Fibroblast of the aortic adventitia (primary cell): ENCODE measurements around the gene TXNDC11. TPM values are rescaled to one million over a fixed set of nuclear protein-coding genes. Genes with fewer than 3 reads are reported as not detected.

Source experiments
- DNase-seq: peaks from one replicate; pipeline ENCODE4 v3.0.0-alpha.2; 2010; ENCODE audit warnings: low read depth
- H3K4me3 ChIP-seq: 2 replicates; pipeline ENCODE4 v1.5.1; 2011; ENCODE audit warnings: low read depth, mild to moderate bottlenecking, control low read depth, low read length, moderate library complexity
- CTCF ChIP-seq: IDR thresholded peaks from 2 replicates; pipeline ENCODE4 v1.5.1; 2011; ENCODE audit warnings: mild to moderate bottlenecking, low read length, control low read depth, inconsistent platforms; ENCODE audit not compliant: insufficient read depth
- small RNA-seq: library from RNA; depleted of rRNA; stranded (forward); fragments of <200 nt; gene quantifications from one replicate; pipeline ENCODE3, GENCODE V24; 2012
- total RNA-seq: library from RNA; depleted of rRNA; stranded (reverse); fragments of >200 nt; gene quantifications from 2 replicates; pipeline ENCODE4 v1.2.3, GENCODE V29; 2012; ENCODE audit warnings: low replicate concordance

The TXNDC11 gene
- total RNA-seq, 1 donor, result 24.0 TPM

- peak; percentile 88 for DNase-seq
- TF ChIP-seq CTCF, result no peak
- H3K4me3 ChIP-seq, result no peak overlapping the region
Measured at GRCh38 chr16:11632455-11632939, 110.2 kb downstream of the TXNDC11 start.

GRCh38 chr16:11631214-11631613 is 111.4 kb downstream of the TXNDC11 start:
- DNase-seq, result no peak
- H3K4me3 ChIP-seq, result no peak overlapping the region
- TF ChIP-seq CTCF, result no peak

GRCh38 chr16:11630768-11631056 is 111.9 kb downstream of the TXNDC11 start:
- no peak for DNase-seq
- TF ChIP-seq CTCF, result no peak
- no peak overlapping the region for H3K4me3 ChIP-seq

GRCh38 chr16:11630046-11630767 is 112.5 kb downstream of the TXNDC11 start:
- TF ChIP-seq CTCF, result no peak
- no peak for DNase-seq
- H3K4me3 ChIP-seq, result no peak overlapping the region

Small RNA genes lying within 50 kb of the gene (small RNA-seq; reads per million reads assigned to genes)
- gene RF00017, result not detected

Other genes with a start within 250 kb of the TXNDC11 start
- gene LITAF, start 155.9 kb downstream of the TXNDC11 start, total RNA-seq, result 13.9 and 44.6 TPM in 2 replicates
- gene SNN, start 74.4 kb downstream of the TXNDC11 start, total RNA-seq, result 9.2 and 10.1 TPM in 2 replicates
- 31.9 and 106 TPM in 2 replicates for gene ZC3H7A, start 54.4 kb upstream of the TXNDC11 start, total RNA-seq
- 178 and 183 TPM in 2 replicates for gene RSL1D1, start 108.7 kb upstream of the TXNDC11 start, total RNA-seq
- 106 and 126 TPM in 2 replicates for gene GSPT1, start 173.1 kb upstream of the TXNDC11 start, total RNA-seq
- 0.63 and 1.6 TPM in 2 replicates for gene NPIPB2, start 199.2 kb upstream of the TXNDC11 start, total RNA-seq
- not detected in 2 replicates for gene TNFRSF17, start 222.4 kb upstream of the TXNDC11 start, total RNA-seq
- gene SNX29, start 233.9 kb upstream of the TXNDC11 start, total RNA-seq, result 19.0 and 29.7 TPM in 2 replicates